Adrenal gland (tissue), 12 donors: ENCODE measurements around the gene TRIM63. TPM values are rescaled to one million over a fixed set of nuclear protein-coding genes. Genes with fewer than 3 reads are reported as not detected.

Experiments
- DNase-seq, 7 donors: peaks; one replicate each; pipeline ENCODE4 v3.0.0-alpha.2; 2019 to 2020
- H3K27ac ChIP-seq, 5 donors: fragments of 200-600 bp; sonication (generic) in 4 of 5; 1 replicate in 3 of 5; 2 replicates in 2 of 5; pipeline versions ENCODE4 v1.5.1 to v1.8.0; 2016 to 2020; ENCODE audit warnings: mild to moderate bottlenecking in 1 of 5
- H3K27me3 ChIP-seq: fragments of 200-600 bp; 2 replicates; pipeline ENCODE4 v1.8.0; 2021
- H3K36me3 ChIP-seq, 2 donors: fragments of 200-600 bp; replicated peaks in 1 of 2; 1 replicate in 1 of 2; 2 replicates in 1 of 2; pipeline versions ENCODE4 v1.5.1 to v1.8.0; 2018 to 2022
- H3K4me1 ChIP-seq, 2 donors: fragments of 200-600 bp; replicated peaks in 1 of 2; 1 replicate in 1 of 2; 2 replicates in 1 of 2; pipeline versions ENCODE4 v1.5.1 to v1.8.0; 2018 to 2021
- H3K4me3 ChIP-seq, 4 donors: fragments of 200-600 bp; sonication (generic) in 3 of 4; one replicate each; pipeline ENCODE4 v1.5.1; 2016 to 2018
- H3K9me3 ChIP-seq, 3 donors: fragments of 200-600 bp; sonication (generic) in 1 of 3; replicated peaks in 1 of 3; 1 replicate in 2 of 3; 2 replicates in 1 of 3; pipeline versions ENCODE4 v1.5.1 to v1.8.0; 2016 to 2021
- CTCF ChIP-seq, 6 experiments: fragments of 450-650 bp in 4 of 6; fragments of 200-600 bp in 2 of 6; sonication (generic) in 1 of 6; IDR thresholded peaks; 1 replicate in 5 of 6; 2 replicates in 1 of 6; pipeline versions ENCODE4 v1.5.1 to v1.8.0; 2016 to 2021; ENCODE audit warnings: antibody characterized with exemption in 6 of 6, mild to moderate bottlenecking in 2 of 6, moderate library complexity in 1 of 6
- POLR2A ChIP-seq, 2 donors: fragments of 450-650 bp; IDR thresholded peaks; one replicate each; pipeline ENCODE4 v1.6.1; 2017; ENCODE audit warnings: antibody characterized with exemption in 2 of 2, mild to moderate bottlenecking in 2 of 2, moderate library complexity in 1 of 2
- WGBS, 4 donors: extraction: QIAGEN DNeasy Blood & Tissue Kit in 2 of 4; methylation state at CpG; one replicate each; pipeline versions ENCODE4 v1.1.5 to v1.1.7; 2013 to 2017; 5-methylcytosine and 5-hydroxymethylcytosine counted together
- intact Hi-C, 2 donors: fragments of 100-400 bp; cut with DNase I; formaldehyde crosslinking; loops; one replicate each; pipeline versions ENCODE4 v1.14.1 to v1.15.0; 2022 to 2023
- polyA plus RNA-seq, 3 donors: library from polyadenylated mRNA; stranded (reverse); fragments of 200-250 nt in 2 of 3; fragments of 350-450 nt in 1 of 3; fragmentation: Illumina TruSeq in 1 of 3; extraction: RNeasy Lipid Tissue Mini Kit (QIAGEN cat#74804) in 1 of 3; gene quantifications; one replicate each; pipeline ENCODE4 v1.2.3, GENCODE V29; 2013 to 2014
- total RNA-seq, 9 donors: library from RNA; depleted of rRNA in 4 of 9; stranded (reverse); fragments of >200 nt in 4 of 9; fragments of 120-200 nt in 1 of 9; fragmentation: NEBNext Ultra II Directional in 1 of 9; extraction: Animal tissue kit (Norgen Biotek cat#: 25700) in 1 of 9; gene quantifications; one replicate each; pipeline versions ENCODE4 v1.1.0 to v1.2.4, GENCODE V29; 2013 to 2023
- donor health status: healthy with polysubstance abuse.
- donor health status: Bipolar disorder and iron deficiency.
- donor health status: DM: yes; HTN: yes; CAD: no.
- donor health status: DM: no; HTN: no; CAD: no.
- donor health status: DM: no; HTN: no; CAD: no.
- donor health status: DM: yes; HTN: yes; CAD: no.

The TRIM63 gene
- total and polyA plus RNA-seq, 12 donors = 0.06 to 4.6 (median 0.18) TPM; not detected in 7

GRCh38 chr1:26044971-26045721 is 22.3 kb downstream of the TRIM63 start:
- Histone ChIP-seq H3K36me3 (no peaks in the 10 kb centered on the region), H3K9me3 (no peaks in the 10 kb centered on the region), H3K4me1 (peaks cover 0 to 14% of the 10 kb centered on the region in 2 donors), H3K27ac (no peak overlapping the region), H3K27me3 (peaks cover 33% of the 10 kb centered on the region), H3K4me3 (peak overlapping the region in 1 of 4 donors; percentile 38)
- 47 to 65% (median 55%) methylated on average over 18 to 29 of the region's 29 CpGs for WGBS, 4 donors
- no peak for TF ChIP-seq CTCF (IDR thresholded peaks at IDR 0.05)
- no peak for TF ChIP-seq POLR2A (IDR thresholded peaks at IDR 0.05)
- intact Hi-C loops = loop anchor here in 1 of 2 donors (5.0 kb wide), 1 partner anchor 107 kb away; no protein-coding TSS in a partner anchor
- no peak for DNase-seq

GRCh38 chr1:26044414-26044813 is 23.0 kb downstream of the TRIM63 start:
- no peak for DNase-seq
- TF ChIP-seq CTCF (IDR thresholded peaks at IDR 0.05) (no peak), POLR2A (IDR thresholded peaks at IDR 0.05) (no peak)
- H3K27me3 ChIP-seq = peaks cover 33% of the 10 kb centered on the region
- no peak overlapping the region for H3K27ac ChIP-seq
- no peaks in the 10 kb centered on the region for H3K36me3 ChIP-seq
- 89 to 97% (median 93%) methylated on average over 3 of the region's 3 CpGs for WGBS, 4 donors
- no peak overlapping the region for H3K4me3 ChIP-seq
- no peaks in the 10 kb centered on the region for H3K9me3 ChIP-seq
- intact Hi-C loops = loop anchor here in 1 of 2 donors (5.0 kb wide), 1 partner anchor 108 kb away; no protein-coding TSS in a partner anchor
- H3K4me1 ChIP-seq = peaks cover 0 to 11% of the 10 kb centered on the region in 2 donors

- no peak overlapping the region for H3K4me3 ChIP-seq
- H3K9me3 ChIP-seq = no peaks in the 10 kb centered on the region
- H3K4me1 ChIP-seq = peaks cover 0 to 10% of the 10 kb centered on the region in 2 donors
- no peaks in the 10 kb centered on the region for H3K36me3 ChIP-seq
- no peak overlapping the region for H3K27ac ChIP-seq
- DNase-seq = no peak
- TF ChIP-seq CTCF (IDR thresholded peaks at IDR 0.05) (no peak), POLR2A (IDR thresholded peaks at IDR 0.05) (no peak)
- peaks cover 33% of the 10 kb centered on the region for H3K27me3 ChIP-seq
- 78 to 96% (median 82%) methylated on average over 2 of the region's 2 CpGs for WGBS, 4 donors
- intact Hi-C loops = loop anchor here in 1 of 2 donors (5.0 kb wide), 1 partner anchor 109 kb away; no protein-coding TSS in a partner anchor
Measured at GRCh38 chr1:26043765-26044164, 23.7 kb downstream of the TRIM63 start.

- no peaks in the 10 kb centered on the region for H3K9me3 ChIP-seq
- peaks cover 25% of the 10 kb centered on the region for H3K27me3 ChIP-seq
- no peak overlapping the region for H3K27ac ChIP-seq
- no peak overlapping the region for H3K4me3 ChIP-seq
- 64 to 83% (median 69%) methylated on average over 4 of the region's 4 CpGs for WGBS, 4 donors
- H3K4me1 ChIP-seq = peaks cover 0 to 10% of the 10 kb centered on the region in 2 donors
- intact Hi-C loops = loop anchor here in 1 of 2 donors (5.0 kb wide), 1 partner anchor 110 kb away; no protein-coding TSS in a partner anchor
- TF ChIP-seq CTCF (IDR thresholded peaks at IDR 0.05) = no peak
- no peak for TF ChIP-seq POLR2A (IDR thresholded peaks at IDR 0.05)
- no peaks in the 10 kb centered on the region for H3K36me3 ChIP-seq
- no peak for DNase-seq
Measured at GRCh38 chr1:26041978-26042377, 25.5 kb downstream of the TRIM63 start.
